Testis (tissue), 3 donors: ENCODE results near the gene PPP4R3C. TPM values are rescaled to one million over a fixed set of nuclear protein-coding genes. Genes with fewer than 3 reads are reported as not detected.

Source experiments
- DNase-seq: peaks from one replicate; pipeline ENCODE4 v3.0.0-alpha.2; 2019
- H3K27ac ChIP-seq, 2 donors: fragments of 200-600 bp; sonication (generic); one replicate each; pipeline ENCODE4 v1.5.1; 2019
- H3K27me3 ChIP-seq: fragments of 200-600 bp; sonication (generic); one replicate; pipeline ENCODE4 v1.5.1; 2019
- H3K36me3 ChIP-seq: fragments of 200-600 bp; sonication (generic); one replicate; pipeline ENCODE4 v1.5.1; 2017; ENCODE audit warnings: low read depth; ENCODE audit errors: missing control alignments
- H3K4me1 ChIP-seq: fragments of 200-600 bp; sonication (generic); one replicate; pipeline ENCODE4 v1.5.1; 2019
- H3K4me3 ChIP-seq, 2 donors: fragments of 200-600 bp; sonication (generic); one replicate each; pipeline ENCODE4 v1.5.1; 2017 to 2019
- H3K9me3 ChIP-seq: fragments of 200-600 bp; sonication (generic); one replicate; pipeline ENCODE4 v1.5.1; 2017
- CTCF ChIP-seq, 3 experiments: fragments of 450-650 bp in 2 of 3; fragments of 200-600 bp in 1 of 3; sonication (generic) in 1 of 3; IDR thresholded peaks; one replicate each; pipeline ENCODE4 v1.5.1; 2016 to 2019; ENCODE audit warnings: antibody characterized with exemption in 3 of 3, mild to moderate bottlenecking in 2 of 3, moderate library complexity in 1 of 3
- POLR2A ChIP-seq: fragments of 450-650 bp; IDR thresholded peaks from one replicate; pipeline ENCODE4 v1.6.1; 2017; ENCODE audit warnings: antibody characterized with exemption, mild to moderate bottlenecking, moderate library complexity
- WGBS, 2 donors: methylation state at CpG; one replicate each; pipeline ENCODE4 v1.1.5; 2018; 5-methylcytosine and 5-hydroxymethylcytosine counted together
- intact Hi-C: fragments of 100-400 bp; cut with DNase I; formaldehyde crosslinking; loops from one replicate; pipeline ENCODE4 v1.15.1; 2023; ENCODE audit warnings: low total_unique reads
- polyA plus RNA-seq: library from polyadenylated mRNA; stranded (reverse); fragments of 350-450 nt; fragmentation: Illumina TruSeq; extraction: RNeasy Lipid Tissue Mini Kit (QIAGEN cat#74804); gene quantifications from one replicate; pipeline ENCODE4 v1.2.3, GENCODE V29; 2014; ENCODE audit warnings: low read depth, low replicate concordance; ENCODE audit not compliant: insufficient read depth
- total RNA-seq, 2 donors: library from RNA; depleted of rRNA; stranded (reverse); fragments of >200 nt; gene quantifications; one replicate each; pipeline ENCODE4 v1.2.3, GENCODE V29; 2016

PPP4R3C gene
- total and polyA plus RNA-seq, 3 donors from 2014 or later = 1.2 to 2.7 (median 2.7) TPM

GRCh38 chrX:27439771-27440170, 23.4 kb downstream of the PPP4R3C start:
- Histone ChIP-seq H3K36me3 (no peaks in the 10 kb centered on the region), H3K4me1 (no peaks in the 10 kb centered on the region), H3K27me3 (no peaks in the 10 kb centered on the region), H3K4me3 (no peak overlapping the region), H3K27ac (no peak overlapping the region), H3K9me3 (no peaks in the 10 kb centered on the region)
- TF ChIP-seq CTCF (IDR thresholded peaks at IDR 0.05) (no peak), POLR2A (no peak)
- intact Hi-C loops = no loop called here
- DNase-seq = no peak
- 61 to 62% methylated on average over 2 of the region's 2 CpGs for WGBS, 2 donors

- TF ChIP-seq POLR2A (no peak), CTCF (IDR thresholded peaks at IDR 0.05) (no peak)
- Histone ChIP-seq H3K27me3 (no peaks in the 10 kb centered on the region), H3K4me1 (no peaks in the 10 kb centered on the region), H3K4me3 (no peak overlapping the region), H3K27ac (no peak overlapping the region), H3K36me3 (no peaks in the 10 kb centered on the region), H3K9me3 (no peaks in the 10 kb centered on the region)
- intact Hi-C loops = no loop called here
- no peak for DNase-seq
- 80 to 86% methylated on average over 3 of the region's 3 CpGs for WGBS, 2 donors
Measured at GRCh38 chrX:27438937-27439336, 24.2 kb downstream of the PPP4R3C start.

GRCh38 chrX:27435031-27435430, 28.1 kb downstream of the PPP4R3C start:
- Histone ChIP-seq H3K27ac (no peak overlapping the region), H3K36me3 (no peaks in the 10 kb centered on the region), H3K4me3 (no peak overlapping the region), H3K4me1 (no peaks in the 10 kb centered on the region), H3K27me3 (no peaks in the 10 kb centered on the region), H3K9me3 (no peaks in the 10 kb centered on the region)
- intact Hi-C loops = no loop called here
- DNase-seq = no peak
- TF ChIP-seq POLR2A (no peak), CTCF (IDR thresholded peaks at IDR 0.05) (no peak)

Other genes with a start within 250 kb of the PPP4R3C start
- gene DCAF8L2, start 127.0 kb upstream of the PPP4R3C start, total RNA-seq = 100 to 1,000 TPM; 125 to 175 TPM
- 55.4 TPM for gene DCAF8L2, start 127.0 kb upstream of the PPP4R3C start, polyA plus RNA-seq